Measurements from ENCODE around the gene TMEM150B. TPM values are rescaled to one million over a fixed set of nuclear protein-coding genes. Genes with fewer than 3 reads are reported as not detected.

The TMEM150B gene
- total RNA-seq (2022): 0.73 TPM in 1 of 2 replicates, not detected in the other
- Bru-seq, nascent RNA: percentile 6 among the genes with signal in this experiment
- BruChase-seq, experiment 1, labeled RNA remaining after a 6-hour chase: percentile 14 among the genes with signal in this experiment
- percentile 14 among the genes with signal in this experiment for BruChase-seq, experiment 2, labeled RNA remaining after a 2-hour chase
- long read RNA-seq: 0 reads

GRCh38 chr19:55325172-55325571 is at the start of gene TMEM150B:
Gene TMEM150B (minus strand): TSS chr19:55325341. CDS start chr19:55321036, 4,305 bp downstream.
- DNase-seq: no peak
- CTCF ChIA-PET: no interaction called here
- H3K4me1 Mint-ChIP-seq (ENCODE audit: low read depth, unreplicated experiment): peaks cover 18% of the 10 kb centered on the region
- peaks cover 17% of the 10 kb centered on the region for H3K27me3 Mint-ChIP-seq (ENCODE audit: unreplicated experiment)
- no peaks in the 10 kb centered on the region for H3K9me3 Mint-ChIP-seq (ENCODE audit: low read depth, unreplicated experiment)
- TF ChIP-seq CTCF (IDR thresholded peaks at IDR 0.05; ENCODE audit: unreplicated experiment): no peak
- H3K27ac Mint-ChIP-seq (ENCODE audit: unreplicated experiment): no peak within 1 kb of the TSS
- BruUV-seq (replicated peaks): no TSS peak
- H3K4me3 Mint-ChIP-seq (ENCODE audit: low read depth, unreplicated experiment): no peak within 1 kb of the TSS
- H3K36me3 Mint-ChIP-seq (ENCODE audit: insufficient read depth, unreplicated experiment): no peaks in the 10 kb centered on the region
- intact Hi-C loops (cut with micrococcal nuclease; ENCODE audit: unreplicated experiment): no loop called here

- DNase-seq: no peak
- BruUV-seq (replicated peaks): no TSS peak
- CTCF ChIA-PET: interaction anchor here (0.7 kb wide), 1 partner anchor 941 kb away, joined by 3 read pairs; the partner anchor contains the start of gene ZSCAN5A
- TF ChIP-seq CTCF (IDR thresholded peaks at IDR 0.05; ENCODE audit: unreplicated experiment): no peak
- Mint-ChIP-seq H3K4me3 (ENCODE audit: low read depth, unreplicated experiment) (peak overlapping the region; percentile 2), H3K27me3 (ENCODE audit: unreplicated experiment) (peaks cover 50% of the 10 kb centered on the region), H3K4me1 (ENCODE audit: low read depth, unreplicated experiment) (peaks cover 36% of the 10 kb centered on the region), H3K9me3 (ENCODE audit: low read depth, unreplicated experiment) (no peaks in the 10 kb centered on the region), H3K36me3 (ENCODE audit: insufficient read depth, unreplicated experiment) (peaks cover 45% of the 10 kb centered on the region), H3K27ac (ENCODE audit: unreplicated experiment) (no peak overlapping the region)
- intact Hi-C loops (cut with micrococcal nuclease; ENCODE audit: unreplicated experiment): no loop called here
Measured at GRCh38 chr19:55373993-55374757, 49.0 kb upstream of the TMEM150B start.

- CTCF ChIA-PET: interaction anchor here (0.7 to 0.9 kb wide), 2 partner anchors 82 to 941 kb away, joined by 3 read pairs; partner anchors contain the start of gene ZSCAN5A
- Mint-ChIP-seq H3K4me3 (ENCODE audit: low read depth, unreplicated experiment) (peak overlapping the region; percentile 2), H3K27ac (ENCODE audit: unreplicated experiment) (no peak overlapping the region), H3K4me1 (ENCODE audit: low read depth, unreplicated experiment) (peaks cover 36% of the 10 kb centered on the region), H3K36me3 (ENCODE audit: insufficient read depth, unreplicated experiment) (peaks cover 44% of the 10 kb centered on the region), H3K9me3 (ENCODE audit: low read depth, unreplicated experiment) (no peaks in the 10 kb centered on the region), H3K27me3 (ENCODE audit: unreplicated experiment) (peaks cover 57% of the 10 kb centered on the region)
- BruUV-seq (replicated peaks): no TSS peak
- intact Hi-C loops (cut with micrococcal nuclease; ENCODE audit: unreplicated experiment): no loop called here
- TF ChIP-seq CTCF (IDR thresholded peaks at IDR 0.05; ENCODE audit: unreplicated experiment): no peak
- DNase-seq: no peak
Measured at GRCh38 chr19:55373306-55373992, 48.3 kb upstream of the TMEM150B start.

- Mint-ChIP-seq H3K9me3 (ENCODE audit: low read depth, unreplicated experiment) (no peaks in the 10 kb centered on the region), H3K27ac (ENCODE audit: unreplicated experiment) (no peak overlapping the region), H3K4me3 (ENCODE audit: low read depth, unreplicated experiment) (peak overlapping the region; percentile 38), H3K27me3 (ENCODE audit: unreplicated experiment) (peaks cover 66% of the 10 kb centered on the region), H3K4me1 (ENCODE audit: low read depth, unreplicated experiment) (peaks cover 36% of the 10 kb centered on the region), H3K36me3 (ENCODE audit: insufficient read depth, unreplicated experiment) (peaks cover 44% of the 10 kb centered on the region)
- no peak for TF ChIP-seq CTCF (IDR thresholded peaks at IDR 0.05; ENCODE audit: unreplicated experiment)
- intact Hi-C loops (cut with micrococcal nuclease; ENCODE audit: unreplicated experiment): no loop called here
- CTCF ChIA-PET: interaction anchor here (0.9 to 1.5 kb wide), 2 partner anchors 21 to 81 kb away, joined by 3 read pairs; no protein-coding TSS in a partner anchor
- no TSS peak for BruUV-seq (replicated peaks)
- peak; percentile 50 for DNase-seq
Measured at GRCh38 chr19:55372316-55373081, 47.4 kb upstream of the TMEM150B start.

Measured in Calu3 (cell line).